ENCODE data around the gene HHAT.

GRCh38 chr1:210490781-210491180 lies 162.1 kb downstream of the HHAT start:
- TF ChIP-seq, protein P1, sequence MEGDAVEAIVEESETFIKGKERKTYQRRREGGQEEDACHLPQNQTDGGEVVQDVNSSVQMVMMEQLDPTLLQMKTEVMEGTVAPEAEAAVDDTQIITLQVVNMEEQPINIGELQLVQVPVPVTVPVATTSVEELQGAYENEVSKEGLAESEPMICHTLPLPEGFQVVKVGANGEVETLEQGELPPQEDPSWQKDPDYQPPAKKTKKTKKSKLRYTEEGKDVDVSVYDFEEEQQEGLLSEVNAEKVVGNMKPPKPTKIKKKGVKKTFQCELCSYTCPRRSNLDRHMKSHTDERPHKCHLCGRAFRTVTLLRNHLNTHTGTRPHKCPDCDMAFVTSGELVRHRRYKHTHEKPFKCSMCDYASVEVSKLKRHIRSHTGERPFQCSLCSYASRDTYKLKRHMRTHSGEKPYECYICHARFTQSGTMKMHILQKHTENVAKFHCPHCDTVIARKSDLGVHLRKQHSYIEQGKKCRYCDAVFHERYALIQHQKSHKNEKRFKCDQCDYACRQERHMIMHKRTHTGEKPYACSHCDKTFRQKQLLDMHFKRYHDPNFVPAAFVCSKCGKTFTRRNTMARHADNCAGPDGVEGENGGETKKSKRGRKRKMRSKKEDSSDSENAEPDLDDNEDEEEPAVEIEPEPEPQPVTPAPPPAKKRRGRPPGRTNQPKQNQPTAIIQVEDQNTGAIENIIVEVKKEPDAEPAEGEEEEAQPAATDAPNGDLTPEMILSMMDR (IDR thresholded peaks at IDR 0.05; ENCODE audit: low read length): no peak
- no peak for TF ChIP-seq EZH2 (IDR thresholded peaks at IDR 0.05; ENCODE audit: borderline replicate concordance, low read length)

Measured in OCI-LY1 (cell line).